PC-3 (cell line): Measurements from ENCODE around the gene VSIG10L2. TPM values are rescaled to one million over a fixed set of nuclear protein-coding genes. Genes with fewer than 3 reads are reported as not detected.

Source experiments
- ATAC-seq: fragments of 200-7000 bp; cut with Tn5 transposase; 2 replicates; pipeline ENCODE4 v1.9.1; 2020; ENCODE audit warnings: mild to moderate bottlenecking, moderate library complexity
- BruUV-seq: library from RNA; stranded (reverse); fragments of 400-500 nt; replicated peaks from 2 replicates; lab custom pipeline; 2021; lab: Mats Ljungman, UMichigan
- CTCF ChIA-PET: fragments of 300-600 bp; sonication (Branson Sonifier 250); formaldehyde crosslinking; loops from one replicate; lab custom pipeline; 2022; ENCODE audit warnings: antibody characterized with exemption; lab: Charles Lee
- POLR2A ChIA-PET: fragments of 300-600 bp; sonication (Branson Sonifier 250); formaldehyde crosslinking; loops from one replicate; lab custom pipeline; 2022; ENCODE audit warnings: antibody characterized with exemption; ENCODE audit not compliant: unreplicated experiment; lab: Charles Lee
- DNase-seq: peaks from one replicate; pipeline ENCODE4 v3.0.0-alpha.2; 2015
- H2AFZ ChIP-seq: fragments of 300-600 bp; sonication (generic); 2 replicates; pipeline ENCODE4 v1.6.0; 2016; ENCODE audit warnings: antibody characterized with exemption, low read length
- H3F3A ChIP-seq: fragments of 300-600 bp; sonication (generic); one replicate; pipeline ENCODE4 v1.6.0; 2017; ENCODE audit warnings: antibody characterized with exemption, low read length, control low read depth, mild to moderate bottlenecking; ENCODE audit not compliant: unreplicated experiment
- H3K27ac ChIP-seq: fragments of 300-600 bp; sonication (generic); 2 replicates; pipeline ENCODE4 v1.5.1; 2016; ENCODE audit warnings: mild to moderate bottlenecking, low read length
- H3K27me3 ChIP-seq: fragments of 300-600 bp; sonication (generic); 2 replicates; pipeline ENCODE4 v1.6.1; 2016; ENCODE audit warnings: low read length, mixed read lengths
- H3K36me3 ChIP-seq: fragments of 300-600 bp; sonication (generic); 2 replicates; pipeline ENCODE4 v1.6.1; 2016; ENCODE audit warnings: low read depth, mixed run types, low read length, mixed read lengths
- H3K4me1 ChIP-seq: fragments of 300-600 bp; sonication (generic); 2 replicates; pipeline ENCODE4 v1.5.1; 2016; ENCODE audit warnings: low read length; ENCODE audit not compliant: insufficient read depth
- H3K4me2 ChIP-seq: fragments of 300-600 bp; sonication (generic); 2 replicates; pipeline ENCODE4 v1.6.0; 2016; ENCODE audit warnings: low read length
- H3K4me3 ChIP-seq: fragments of 300-600 bp; sonication (generic); 2 replicates; pipeline ENCODE4 v1.5.1; 2016; ENCODE audit warnings: mild to moderate bottlenecking, low read length, mixed read lengths
- H3K79me2 ChIP-seq: fragments of 300-600 bp; sonication (generic); 2 replicates; pipeline ENCODE4 v1.6.1; 2017; ENCODE audit warnings: low read length, mixed read lengths
- H3K9ac ChIP-seq: fragments of 300-600 bp; sonication (generic); 2 replicates; pipeline ENCODE4 v1.6.0; 2016; ENCODE audit warnings: mild to moderate bottlenecking, low read length
- H3K9me2 ChIP-seq: fragments of 300-600 bp; sonication (generic); replicated peaks from 2 replicates; pipeline ENCODE4 v1.6.1; 2016; ENCODE audit warnings: mixed run types, low read length, mixed read lengths
- H3K9me3 ChIP-seq: fragments of 300-600 bp; sonication (generic); 2 replicates; pipeline ENCODE4 v1.6.1; 2016; ENCODE audit warnings: low read length, mixed read lengths
- H4K20me1 ChIP-seq: fragments of 300-600 bp; sonication (generic); 2 replicates; pipeline ENCODE4 v1.6.1; 2016; ENCODE audit warnings: low read length, mixed read lengths
- EZH2 ChIP-seq: fragments of 300-600 bp; sonication (generic); IDR thresholded peaks from one replicate; pipeline ENCODE4 v1.6.1; 2017; ENCODE audit warnings: antibody characterized with exemption, mild to moderate bottlenecking, low read length; ENCODE audit not compliant: unreplicated experiment
- EZH2phosphoT487 ChIP-seq: fragments of 300-600 bp; sonication (generic); IDR thresholded peaks from 2 replicates; pipeline ENCODE4 v1.6.1; 2018; ENCODE audit warnings: mild to moderate bottlenecking, antibody characterized with exemption, low read length, borderline replicate concordance
- intact Hi-C: fragments of 100-400 bp; cut with micrococcal nuclease; formaldehyde crosslinking; loops from 2 replicates; pipeline ENCODE4 v1.9.0; 2023
- total RNA-seq: library from RNA; depleted of rRNA; stranded (reverse); fragments of >200 nt; gene quantifications from 2 replicates; pipeline ENCODE4 v1.2.3, GENCODE V29; 2014
- TF ChIP-seq, protein P1 (sequence below): fragments of 300-600 bp; sonication (generic); conservative IDR thresholded peaks from 2 replicates; pipeline ENCODE4 v1.5.1; 2017; ENCODE audit warnings: antibody characterized with exemption, low read depth, mild to moderate bottlenecking, low read length

Gene VSIG10L2
- total RNA-seq, 1 experiment from 2014 or later: not detected

GRCh38 chr11:125940145-125940544 is 5.7 kb upstream of the VSIG10L2 start:
- H3K9ac ChIP-seq: no peak overlapping the region
- CTCF ChIA-PET: no interaction called here
- H2AFZ ChIP-seq: no peak overlapping the region
- no peak overlapping the region for H3K4me2 ChIP-seq
- no peaks in the 10 kb centered on the region for H3F3A ChIP-seq
- H3K9me3 ChIP-seq: no peaks in the 10 kb centered on the region
- no peaks in the 10 kb centered on the region for H3K4me1 ChIP-seq
- POLR2A ChIA-PET: no interaction called here
- ATAC-seq (no peak), DNase-seq (no peak)
- H3K79me2 ChIP-seq: no peaks in the 10 kb centered on the region
- no TSS peak for BruUV-seq
- H3K36me3 ChIP-seq: no peaks in the 10 kb centered on the region
- H3K9me2 ChIP-seq: no peaks in the 10 kb centered on the region
- no peak overlapping the region for H3K4me3 ChIP-seq
- no peaks in the 10 kb centered on the region for H3K27me3 ChIP-seq
- H4K20me1 ChIP-seq: no peaks in the 10 kb centered on the region
- no peak overlapping the region for H3K27ac ChIP-seq
- TF ChIP-seq EZH2phosphoT487 (no peak), EZH2 (no peak)
- TF ChIP-seq, protein P1, sequence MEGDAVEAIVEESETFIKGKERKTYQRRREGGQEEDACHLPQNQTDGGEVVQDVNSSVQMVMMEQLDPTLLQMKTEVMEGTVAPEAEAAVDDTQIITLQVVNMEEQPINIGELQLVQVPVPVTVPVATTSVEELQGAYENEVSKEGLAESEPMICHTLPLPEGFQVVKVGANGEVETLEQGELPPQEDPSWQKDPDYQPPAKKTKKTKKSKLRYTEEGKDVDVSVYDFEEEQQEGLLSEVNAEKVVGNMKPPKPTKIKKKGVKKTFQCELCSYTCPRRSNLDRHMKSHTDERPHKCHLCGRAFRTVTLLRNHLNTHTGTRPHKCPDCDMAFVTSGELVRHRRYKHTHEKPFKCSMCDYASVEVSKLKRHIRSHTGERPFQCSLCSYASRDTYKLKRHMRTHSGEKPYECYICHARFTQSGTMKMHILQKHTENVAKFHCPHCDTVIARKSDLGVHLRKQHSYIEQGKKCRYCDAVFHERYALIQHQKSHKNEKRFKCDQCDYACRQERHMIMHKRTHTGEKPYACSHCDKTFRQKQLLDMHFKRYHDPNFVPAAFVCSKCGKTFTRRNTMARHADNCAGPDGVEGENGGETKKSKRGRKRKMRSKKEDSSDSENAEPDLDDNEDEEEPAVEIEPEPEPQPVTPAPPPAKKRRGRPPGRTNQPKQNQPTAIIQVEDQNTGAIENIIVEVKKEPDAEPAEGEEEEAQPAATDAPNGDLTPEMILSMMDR: no peak
- intact Hi-C loops: no loop called here

GRCh38 chr11:125941267-125941618 is 4.6 kb upstream of the VSIG10L2 start:
- Histone ChIP-seq H3K27ac (no peak overlapping the region), H3K4me2 (no peak overlapping the region), H3K4me3 (no peak overlapping the region), H3K9me3 (no peaks in the 10 kb centered on the region), H3K4me1 (peaks cover 6% of the 10 kb centered on the region; the same call in 1 of the 2 replicates), H3K36me3 (no peaks in the 10 kb centered on the region), H4K20me1 (no peaks in the 10 kb centered on the region), H3K9me2 (no peaks in the 10 kb centered on the region), H3F3A (no peaks in the 10 kb centered on the region), H3K27me3 (no peaks in the 10 kb centered on the region), H3K9ac (no peak overlapping the region), H2AFZ (peak overlapping the region; percentile 60), H3K79me2 (no peaks in the 10 kb centered on the region)
- intact Hi-C loops: no loop called here
- ChIA-PET POLR2A (no interaction called here), CTCF (no interaction called here)
- TF ChIP-seq, protein P1: no peak
- no peak for TF ChIP-seq EZH2phosphoT487
- no peak for TF ChIP-seq EZH2
- no TSS peak for BruUV-seq
- DNase-seq: no peak
- ATAC-seq: no peak

DNA sequence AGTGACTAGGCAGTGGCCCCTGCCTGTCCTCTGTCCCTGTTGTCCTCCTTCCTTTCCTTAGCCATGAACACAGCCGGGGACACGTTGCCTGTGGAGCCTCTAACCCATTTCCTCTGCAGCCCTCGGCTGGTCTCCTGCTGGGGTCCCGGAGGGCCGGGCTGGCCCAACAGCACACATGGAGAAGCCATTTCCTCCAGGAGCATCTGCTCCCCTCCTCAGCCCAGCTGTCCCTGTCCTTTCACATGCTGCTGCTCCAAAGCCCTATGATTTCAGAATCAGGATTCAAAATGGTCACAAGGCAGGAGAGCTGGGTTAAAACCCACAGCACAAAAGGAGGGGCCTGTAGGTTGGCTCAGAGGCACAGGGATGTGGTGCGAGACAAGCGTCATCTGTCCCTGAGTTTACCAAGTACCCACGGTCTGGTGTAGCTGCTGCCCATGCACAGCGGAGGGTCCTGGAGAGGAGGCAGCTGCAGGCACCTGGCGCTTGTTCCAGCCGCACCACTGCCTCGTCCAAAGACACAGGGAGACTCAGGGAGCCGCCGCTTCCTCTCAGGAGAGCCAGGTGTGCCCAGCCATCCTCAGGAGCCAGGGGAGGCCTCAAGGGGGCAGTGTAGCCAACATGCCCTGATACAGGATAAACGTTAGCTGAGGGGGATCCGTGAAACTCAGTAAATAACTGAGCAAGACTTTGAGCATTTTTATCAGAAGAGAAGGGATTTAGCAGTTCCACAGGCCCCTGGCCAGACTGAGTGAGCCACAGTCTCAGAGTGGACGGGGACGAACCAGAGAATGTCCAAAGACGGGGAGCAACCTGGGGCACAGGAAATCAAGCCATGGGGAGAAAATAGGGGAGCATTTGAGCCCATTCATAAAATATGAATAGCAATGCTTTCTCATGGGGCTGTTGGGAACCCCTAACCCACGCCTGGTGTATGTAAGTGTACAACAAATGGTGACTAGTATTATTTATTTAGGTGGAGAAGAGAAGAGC is 3.9 kb upstream of the VSIG10L2 start:
- intact Hi-C loops: loop anchor here (1.0 to 2.0 kb wide), 2 partner anchors 119 to 252 kb away; no protein-coding TSS in a partner anchor
- no TSS peak for BruUV-seq
- no peaks in the 10 kb centered on the region for H3K9me2 ChIP-seq
- H3K79me2 ChIP-seq: no peaks in the 10 kb centered on the region
- DNase-seq: peak; percentile 72
- H3K27ac ChIP-seq: no peak overlapping the region
- H3K4me3 ChIP-seq: no peak overlapping the region
- H3K9me3 ChIP-seq: no peaks in the 10 kb centered on the region
- peak overlapping the region; percentile 3; the same call in 1 of the 2 replicates for H3K4me2 ChIP-seq
- H4K20me1 ChIP-seq: no peaks in the 10 kb centered on the region
- H3K36me3 ChIP-seq: no peaks in the 10 kb centered on the region
- ChIA-PET POLR2A (no interaction called here), CTCF (interaction anchor here (0.6 to 1.0 kb wide), 3 partner anchors 119 to 254 kb away, joined by 3 to 8 read pairs (median 4); no protein-coding TSS in a partner anchor)
- H3K9ac ChIP-seq: no peak overlapping the region
- TF ChIP-seq EZH2phosphoT487 (no peak), EZH2 (no peak)
- TF ChIP-seq, protein P1: peak; percentile 96
- H2AFZ ChIP-seq: peak overlapping the region; percentile 60
- peaks cover 6% of the 10 kb centered on the region; the same call in 1 of the 2 replicates for H3K4me1 ChIP-seq
- H3F3A ChIP-seq: no peaks in the 10 kb centered on the region
- ATAC-seq: peak; percentile 90
- no peaks in the 10 kb centered on the region for H3K27me3 ChIP-seq
